Lower lobe of right lung (tissue), 2 donors: ENCODE measurements around the gene CD72. TPM values are rescaled to one million over a fixed set of nuclear protein-coding genes. Genes with fewer than 3 reads are reported as not detected.
A peak's percentile ranks its signal among the peaks of the same experiment; 100 is the strongest.
"Not testable (repeated sequence)": the region's sequence is repeated elsewhere in the genome, so short reads cannot be mapped to it uniquely, and the experiment has no call there.

Experiments used
- ATAC-seq, 2 donors: fragments of 200-7000 bp; cut with Tn5 transposase; one replicate each; pipeline ENCODE4 v1.9.1; 2020 to 2022; ENCODE audit warnings: mild to moderate bottlenecking in 2 of 2, moderate library complexity in 2 of 2
- DNase-seq: peaks from one replicate; pipeline ENCODE4 v3.0.0-alpha.2; 2020
- H3K27ac ChIP-seq: fragments of 200-600 bp; one replicate; pipeline ENCODE4 v1.8.0; 2022
- H3K27me3 ChIP-seq: fragments of 200-600 bp; one replicate; pipeline ENCODE4 v1.8.0; 2022; ENCODE audit warnings: low read depth
- H3K36me3 ChIP-seq: fragments of 200-600 bp; one replicate; pipeline ENCODE4 v1.8.0; 2022; ENCODE audit warnings: mild to moderate bottlenecking
- H3K4me1 ChIP-seq: fragments of 200-600 bp; one replicate; pipeline ENCODE4 v1.8.0; 2022
- H3K4me3 ChIP-seq: fragments of 200-600 bp; one replicate; pipeline ENCODE4 v1.8.0; 2022; ENCODE audit warnings: mild to moderate bottlenecking
- H3K9me3 ChIP-seq: fragments of 200-600 bp; one replicate; pipeline ENCODE4 v1.8.0; 2022
- CTCF ChIP-seq: fragments of 200-600 bp; IDR thresholded peaks from one replicate; pipeline ENCODE4 v1.8.0; 2022; ENCODE audit warnings: antibody characterized with exemption, mild to moderate bottlenecking
- intact Hi-C: fragments of 100-400 bp; cut with DNase I; formaldehyde crosslinking; loops from one replicate; pipeline ENCODE4 v1.11.0; 2022
- total RNA-seq: library from RNA; stranded (reverse); fragmentation: NEBNext Ultra II Directional; extraction: Animal tissue kit (Norgen Biotek cat#: 25700); gene quantifications from one replicate; pipeline ENCODE4 v1.2.1, GENCODE V29; 2021
- donor health status: DM: no; HTN: yes; CAD: no; lungs with severe emphysema.

CD72 gene
- total RNA-seq, 1 donor from 2014 or later, result 4.5 TPM

- Histone ChIP-seq H3K36me3 (peaks cover 21% of the 10 kb centered on the region), H3K4me3 (peak overlapping the region; percentile 83), H3K27ac (peak overlapping the region; percentile 90), H3K9me3 (no peaks in the 10 kb centered on the region), H3K4me1 (peaks cover 29% of the 10 kb centered on the region), H3K27me3 (no peaks in the 10 kb centered on the region)
- peak; percentile 97 for ATAC-seq
- peak; percentile 100 for DNase-seq
- intact Hi-C loops, result no loop called here
- peak; percentile 93 for TF ChIP-seq CTCF
Measured at GRCh38 chr9:35603986-35604577, 14.1 kb downstream of the CD72 start.

GRCh38 chr9:35603506-35603985 is 14.7 kb downstream of the CD72 start:
- DNase-seq (peak; percentile 66), ATAC-seq (peak in 1 of 2 donors; percentile 2)
- H3K4me1 ChIP-seq, result peaks cover 29% of the 10 kb centered on the region
- no peak for TF ChIP-seq CTCF
- H3K27me3 ChIP-seq, result no peaks in the 10 kb centered on the region
- peak overlapping the region; percentile 83 for H3K4me3 ChIP-seq
- H3K27ac ChIP-seq, result peak overlapping the region; percentile 84
- H3K36me3 ChIP-seq, result peaks cover 16% of the 10 kb centered on the region
- no peaks in the 10 kb centered on the region for H3K9me3 ChIP-seq
- intact Hi-C loops, result no loop called here

- Histone ChIP-seq H3K27me3 (no peaks in the 10 kb centered on the region), H3K27ac (no peak overlapping the region), H3K36me3 (no peaks in the 10 kb centered on the region), H3K9me3 (no peaks in the 10 kb centered on the region), H3K4me3 (no peak overlapping the region), H3K4me1 (peaks cover 10% of the 10 kb centered on the region)
- no peak for TF ChIP-seq CTCF
- intact Hi-C loops, result no loop called here
- ATAC-seq (no peak), DNase-seq (no peak)
Measured at GRCh38 chr9:35599763-35600604, 18.2 kb downstream of the CD72 start.

- ATAC-seq (peak; percentile 54 to 70), DNase-seq (peak; percentile 72)
- H3K36me3 ChIP-seq, result no peaks in the 10 kb centered on the region
- H3K27me3 ChIP-seq, result no peaks in the 10 kb centered on the region
- peaks cover 10% of the 10 kb centered on the region for H3K4me1 ChIP-seq
- intact Hi-C loops, result no loop called here
- H3K27ac ChIP-seq, result no peak overlapping the region
- no peaks in the 10 kb centered on the region for H3K9me3 ChIP-seq
- TF ChIP-seq CTCF, result no peak
- H3K4me3 ChIP-seq, result no peak overlapping the region
Measured at GRCh38 chr9:35598866-35599590, 19.2 kb downstream of the CD72 start.

GRCh38 chr9:35596907-35597306 is 21.3 kb downstream of the CD72 start:
- H3K4me3 ChIP-seq, H3K4me1 ChIP-seq, intact Hi-C loops, ATAC-seq, H3K36me3 ChIP-seq, H3K27me3 ChIP-seq, DNase-seq, H3K27ac ChIP-seq: not testable (repeated sequence)
- H3K9me3 ChIP-seq, result peaks cover 15% of the 10 kb centered on the region
